ENCODE measurements around the gene CLEC14A.

Gene CLEC14A

DNA sequence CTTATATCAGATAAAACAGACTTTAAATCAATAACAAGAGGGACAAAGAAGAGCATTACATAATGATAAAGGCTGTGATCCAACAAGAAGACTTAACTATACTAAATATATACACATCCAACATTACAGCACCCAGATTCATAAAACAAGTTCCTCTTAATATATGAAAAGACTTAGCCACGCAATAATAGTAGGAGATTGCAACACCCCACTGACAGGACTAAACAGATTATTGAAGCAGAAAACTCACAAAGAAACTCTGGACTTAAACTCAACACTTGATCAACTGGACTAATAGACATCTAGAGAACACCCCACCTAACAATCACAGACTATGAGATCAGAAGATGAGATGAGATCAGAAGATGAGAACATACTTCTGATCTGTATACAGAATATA lies 5.7 kb upstream of the CLEC14A start:
- no peak overlapping the region for H3K4me3 ChIP-seq (ENCODE audit: low read length)
- TF ChIP-seq CTCF (IDR thresholded peaks at IDR 0.05; ENCODE audit: insufficient read depth, low read depth, low read length, missing control alignments): no peak
- no peak for DNase-seq (ENCODE audit: low read depth)

- H3K4me3 ChIP-seq (ENCODE audit: low read length): no peak overlapping the region
- DNase-seq (ENCODE audit: low read depth): peak; percentile 8
- TF ChIP-seq CTCF (IDR thresholded peaks at IDR 0.05; ENCODE audit: insufficient read depth, low read depth, low read length, missing control alignments): no peak
Measured at GRCh38 chr14:38257507-38257906, 1.6 kb upstream of the CLEC14A start.

DNA sequence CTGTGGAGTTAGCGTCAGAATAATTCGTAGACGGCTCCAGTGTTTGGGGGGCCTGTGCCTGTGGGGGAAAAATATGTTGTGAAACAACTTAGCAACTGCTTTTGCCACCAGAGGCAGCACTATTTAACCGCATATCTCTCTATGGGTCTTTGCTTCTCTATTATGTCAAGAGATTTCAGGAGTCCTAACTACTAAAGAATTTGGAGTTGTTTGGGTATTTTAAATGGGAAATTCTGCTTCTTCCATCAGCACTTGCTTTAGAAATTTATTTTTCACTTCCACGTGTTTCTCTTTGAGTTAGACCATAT lies 594 bp upstream of the CLEC14A start:
- no peak overlapping the region for H3K4me3 ChIP-seq (ENCODE audit: low read length)
- TF ChIP-seq CTCF (IDR thresholded peaks at IDR 0.05; ENCODE audit: insufficient read depth, low read depth, low read length, missing control alignments): no peak
- DNase-seq (ENCODE audit: low read depth): no peak

DNA sequence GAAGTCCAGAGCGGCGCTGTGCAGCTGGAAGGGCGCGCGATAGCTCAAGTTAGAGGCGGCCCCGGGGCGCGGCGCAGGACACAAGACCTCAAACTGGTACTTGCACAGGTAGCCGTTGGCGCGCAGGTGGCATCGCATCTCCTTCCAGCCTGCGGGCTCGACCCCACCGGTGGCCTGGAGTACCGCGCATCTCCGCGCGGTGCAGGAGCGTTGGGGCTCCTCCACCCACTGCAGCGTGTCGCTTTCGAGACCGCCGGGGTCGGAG lies 553 bp downstream of the CLEC14A start:
- no peak for DNase-seq (ENCODE audit: low read depth)
- H3K4me3 ChIP-seq (ENCODE audit: low read length): no peak overlapping the region
- TF ChIP-seq CTCF (IDR thresholded peaks at IDR 0.05; ENCODE audit: insufficient read depth, low read depth, low read length, missing control alignments): no peak

- TF ChIP-seq CTCF (IDR thresholded peaks at IDR 0.05; ENCODE audit: insufficient read depth, low read depth, low read length, missing control alignments): no peak
- no peak overlapping the region for H3K4me3 ChIP-seq (ENCODE audit: low read length)
- DNase-seq (ENCODE audit: low read depth): no peak
Measured at GRCh38 chr14:38254571-38255407, 1.1 kb downstream of the CLEC14A start.

DNA sequence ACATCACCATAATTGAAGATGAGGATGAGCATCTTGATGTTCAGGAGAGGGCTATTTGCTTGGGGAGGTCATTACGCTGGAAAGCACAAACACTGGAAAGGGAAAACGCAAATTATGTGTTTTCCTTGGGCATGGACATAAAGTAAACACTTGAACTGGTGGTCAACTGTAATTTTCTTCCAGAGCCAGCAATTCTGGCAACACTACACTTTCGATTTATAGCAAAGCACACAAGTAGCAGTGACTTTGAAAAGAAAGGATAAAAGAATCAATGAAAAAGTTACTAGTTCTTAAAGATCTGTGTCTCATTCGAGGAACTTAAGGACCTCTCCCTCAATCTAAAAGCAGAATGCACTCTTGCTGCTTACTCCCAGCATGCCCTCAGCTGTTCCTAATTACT lies 2.2 kb downstream of the CLEC14A start:
- TF ChIP-seq CTCF (IDR thresholded peaks at IDR 0.05; ENCODE audit: insufficient read depth, low read depth, low read length, missing control alignments): no peak
- no peak overlapping the region for H3K4me3 ChIP-seq (ENCODE audit: low read length)
- DNase-seq (ENCODE audit: low read depth): no peak

DNA sequence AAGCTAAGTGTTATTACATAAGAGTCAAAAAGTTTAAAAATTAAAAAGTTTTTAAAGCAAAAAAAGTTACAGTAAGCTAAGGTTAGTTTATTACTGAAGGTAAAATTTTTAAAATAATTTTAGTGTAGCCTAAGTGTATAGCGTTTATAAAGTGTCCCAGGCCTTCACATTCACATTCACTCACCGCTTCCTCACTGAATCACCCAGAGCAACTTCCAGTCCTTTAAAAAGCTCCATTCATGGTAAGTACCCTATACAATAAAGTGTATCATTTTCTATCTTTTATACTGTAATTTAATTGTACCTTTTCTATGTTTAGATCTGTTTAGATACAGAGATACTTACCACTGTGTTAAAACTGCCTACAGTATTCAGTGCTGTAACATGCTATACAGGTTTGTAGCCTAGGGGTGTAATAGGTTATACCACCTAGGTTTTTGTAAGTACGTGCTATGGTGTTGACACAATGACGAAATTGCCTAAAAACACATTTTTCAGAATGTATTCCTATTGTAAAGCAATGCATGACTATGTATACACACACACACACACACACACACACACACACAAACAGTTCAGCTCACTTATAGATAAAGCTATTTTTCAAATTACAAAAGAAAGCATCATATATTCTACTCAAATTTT lies 3.7 kb downstream of the CLEC14A start:
- DNase-seq (ENCODE audit: low read depth): no peak
- H3K4me3 ChIP-seq (ENCODE audit: low read length): no peak overlapping the region
- TF ChIP-seq CTCF (IDR thresholded peaks at IDR 0.05; ENCODE audit: insufficient read depth, low read depth, low read length, missing control alignments): no peak

All from epithelial cell of esophagus (primary cell).